ENCODE results near the gene TSEN54.

TSEN54 gene

GRCh38 chr17:75565618-75566017, 49.3 kb downstream of the TSEN54 start:
- no peak for TF ChIP-seq CTCF (IDR thresholded peaks at IDR 0.05; ENCODE audit: low read depth, low read length)
- no peak for DNase-seq (ENCODE audit: low read depth in 2 of 2)
- H3K4me3 ChIP-seq (replicated peaks in 1 of 2; ENCODE audit: low read depth in 2 of 2, low read length in 2 of 2): no peak overlapping the region

- no peak overlapping the region for H3K4me3 ChIP-seq (replicated peaks in 1 of 2; ENCODE audit: low read depth in 2 of 2, low read length in 2 of 2)
- no peak for DNase-seq (ENCODE audit: low read depth in 2 of 2)
- no peak for TF ChIP-seq CTCF (IDR thresholded peaks at IDR 0.05; ENCODE audit: low read depth, low read length)
Observed at GRCh38 chr17:75566416-75566815, 50.1 kb downstream of the TSEN54 start.

GRCh38 chr17:75566834-75567233, 50.5 kb downstream of the TSEN54 start:
- no peak for TF ChIP-seq CTCF (IDR thresholded peaks at IDR 0.05; ENCODE audit: low read depth, low read length)
- no peak for DNase-seq (ENCODE audit: low read depth in 2 of 2)
- no peak overlapping the region for H3K4me3 ChIP-seq (replicated peaks in 1 of 2; ENCODE audit: low read depth in 2 of 2, low read length in 2 of 2)

GRCh38 chr17:75568412-75569255, 52.3 kb downstream of the TSEN54 start:
- H3K4me3 ChIP-seq (replicated peaks in 1 of 2; ENCODE audit: low read depth in 2 of 2, low read length in 2 of 2): no peak overlapping the region
- TF ChIP-seq CTCF (IDR thresholded peaks at IDR 0.05; ENCODE audit: low read depth, low read length): no peak
- DNase-seq (ENCODE audit: low read depth in 2 of 2): no peak

GRCh38 chr17:75570034-75570676, 53.8 kb downstream of the TSEN54 start:
- DNase-seq (ENCODE audit: low read depth in 2 of 2): no peak
- H3K4me3 ChIP-seq (replicated peaks in 1 of 2; ENCODE audit: low read depth in 2 of 2, low read length in 2 of 2): no peak overlapping the region
- TF ChIP-seq CTCF (IDR thresholded peaks at IDR 0.05; ENCODE audit: low read depth, low read length): no peak

GRCh38 chr17:75570772-75571171, 54.4 kb downstream of the TSEN54 start:
- H3K4me3 ChIP-seq (replicated peaks in 1 of 2; ENCODE audit: low read depth in 2 of 2, low read length in 2 of 2): no peak overlapping the region
- no peak for TF ChIP-seq CTCF (IDR thresholded peaks at IDR 0.05; ENCODE audit: low read depth, low read length)
- DNase-seq (ENCODE audit: low read depth in 2 of 2): no peak

All from cardiac fibroblast (primary cell).